C4-2B (cell line): ENCODE measurements around the gene PEX16.

Source experiments
- H3K27ac ChIP-seq: fragments of 450-650 bp; 2 replicates; pipeline ENCODE4 v1.5.1; 2017
- CTCF ChIP-seq: fragments of 450-650 bp; conservative IDR thresholded peaks from 2 replicates; pipeline ENCODE4 v1.5.1; 2017; ENCODE audit warnings: mild to moderate bottlenecking
- ZFX ChIP-seq: fragments of 450-650 bp; IDR thresholded peaks from 2 replicates; pipeline ENCODE4 v1.6.1; 2017

Gene PEX16

GRCh38 chr11:45877221-45877620 lies 40.5 kb downstream of the PEX16 start:
- TF ChIP-seq ZFX (no peak), CTCF (no peak)
- H3K27ac ChIP-seq: no peak overlapping the region

GRCh38 chr11:45876401-45876800 lies 41.3 kb downstream of the PEX16 start:
- TF ChIP-seq CTCF: no peak
- no peak for TF ChIP-seq ZFX
- H3K27ac ChIP-seq: no peak overlapping the region

- H3K27ac ChIP-seq: no peak overlapping the region
- TF ChIP-seq CTCF: peak; percentile 83
- TF ChIP-seq ZFX: no peak
Measured at GRCh38 chr11:45872651-45873356, 44.9 kb downstream of the PEX16 start.

GRCh38 chr11:45871638-45872037 lies 46.0 kb downstream of the PEX16 start:
- TF ChIP-seq ZFX: no peak
- no peak for TF ChIP-seq CTCF
- no peak overlapping the region for H3K27ac ChIP-seq

GRCh38 chr11:45870706-45871105 lies 47.0 kb downstream of the PEX16 start:
- H3K27ac ChIP-seq: no peak overlapping the region
- TF ChIP-seq ZFX: no peak
- TF ChIP-seq CTCF: no peak

GRCh38 chr11:45869551-45869950 lies 48.1 kb downstream of the PEX16 start:
- H3K27ac ChIP-seq: no peak overlapping the region
- TF ChIP-seq CTCF (no peak), ZFX (no peak)

- TF ChIP-seq CTCF (no peak), ZFX (no peak)
- H3K27ac ChIP-seq: no peak overlapping the region
Measured at GRCh38 chr11:45864041-45864440, 53.6 kb downstream of the PEX16 start.
